Brain microvascular endothelial cell (primary cell): Measurements from ENCODE around the gene SANBR.

ENCODE experiments used
- DNase-seq: peaks from one replicate; pipeline ENCODE4 v3.0.0-alpha.2; 2020
- H3K27ac ChIP-seq: fragments of 250-450 bp; sonication (Bioruptor Pico); 2 replicates; pipeline ENCODE4 v1.5.1; 2020; ENCODE audit warnings: mild to moderate bottlenecking, moderate library complexity
- H3K27me3 ChIP-seq: fragments of 250-450 bp; sonication (Bioruptor Pico); replicated peaks from 2 replicates; pipeline ENCODE4 v1.5.1; 2020; ENCODE audit warnings: mild to moderate bottlenecking
- H3K36me3 ChIP-seq: fragments of 250-450 bp; sonication (Bioruptor Pico); replicated peaks from 2 replicates; pipeline ENCODE4 v1.5.1; 2020; ENCODE audit warnings: mild to moderate bottlenecking
- H3K4me3 ChIP-seq: 2 replicates; pipeline ENCODE4 v1.5.1; 2011; ENCODE audit warnings: low read depth, mild to moderate bottlenecking, control low read depth, low read length, moderate library complexity
- CTCF ChIP-seq: IDR thresholded peaks from 2 replicates; pipeline ENCODE4 v1.5.1; 2011; ENCODE audit warnings: low read depth, mild to moderate bottlenecking, moderate library complexity, low read length, control low read depth, inconsistent platforms; ENCODE audit errors: missing control alignments
- in situ Hi-C: cut with HindIII; loops from 2 replicates; pipeline ENCODE4 v1.10.0; 2017; ENCODE audit warnings: low sequenced_read_pairs, low pct_ligation_motif_present

Gene SANBR

DNA sequence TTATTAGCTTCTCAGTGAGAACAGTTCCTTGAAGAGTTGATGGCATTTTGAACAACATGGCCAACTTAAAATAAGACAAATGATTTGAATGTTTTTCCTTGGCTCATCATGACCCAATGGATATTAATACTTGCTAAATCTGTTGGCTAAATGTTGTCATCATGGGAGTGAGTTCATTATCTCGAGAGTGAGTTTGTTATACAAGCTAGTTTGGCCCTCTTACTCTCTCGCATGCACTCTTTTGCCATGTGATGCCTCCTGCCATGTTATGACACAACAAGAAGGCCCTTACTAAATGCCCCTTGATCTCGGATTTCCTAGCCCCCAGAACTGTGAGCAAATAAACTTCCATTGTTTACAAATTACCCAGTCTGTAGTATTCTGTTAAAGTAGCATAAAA is 22.9 kb upstream of the SANBR start:
- Histone ChIP-seq H3K36me3 (no peaks in the 10 kb centered on the region), H3K27ac (no peak overlapping the region), H3K27me3 (no peaks in the 10 kb centered on the region), H3K4me3 (no peak overlapping the region)
- no peak for DNase-seq
- TF ChIP-seq CTCF, result no peak
- in situ Hi-C loops, result no loop called here

DNA sequence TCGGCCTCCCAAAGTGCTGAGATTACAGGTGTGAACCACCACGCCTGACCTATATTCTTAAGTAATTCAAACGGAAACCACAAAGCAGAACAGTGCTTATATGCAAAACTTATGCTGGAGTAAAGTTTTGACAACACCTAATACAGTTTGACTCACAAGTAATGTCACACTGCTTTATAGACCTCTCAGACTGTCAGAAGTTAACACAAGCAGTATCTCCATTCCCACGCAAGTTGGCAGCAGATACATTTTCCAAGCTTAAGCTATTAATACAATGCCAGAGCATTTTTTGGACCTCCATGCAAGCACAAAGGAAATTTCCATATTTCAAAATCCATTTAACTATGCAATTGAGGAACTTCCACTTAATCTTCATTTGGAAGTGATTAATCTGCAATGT is 21.0 kb upstream of the SANBR start:
- in situ Hi-C loops, result no loop called here
- no peak overlapping the region for H3K27ac ChIP-seq
- H3K4me3 ChIP-seq, result no peak overlapping the region
- H3K27me3 ChIP-seq, result no peaks in the 10 kb centered on the region
- DNase-seq, result no peak
- peaks cover 9% of the 10 kb centered on the region for H3K36me3 ChIP-seq
- TF ChIP-seq CTCF, result no peak

GRCh38 chr2:61045226-61045625 is 20.4 kb upstream of the SANBR start:
- in situ Hi-C loops, result no loop called here
- H3K36me3 ChIP-seq, result peaks cover 11% of the 10 kb centered on the region
- DNase-seq, result no peak
- H3K27me3 ChIP-seq, result no peaks in the 10 kb centered on the region
- no peak overlapping the region for H3K4me3 ChIP-seq
- no peak overlapping the region for H3K27ac ChIP-seq
- no peak for TF ChIP-seq CTCF

DNA sequence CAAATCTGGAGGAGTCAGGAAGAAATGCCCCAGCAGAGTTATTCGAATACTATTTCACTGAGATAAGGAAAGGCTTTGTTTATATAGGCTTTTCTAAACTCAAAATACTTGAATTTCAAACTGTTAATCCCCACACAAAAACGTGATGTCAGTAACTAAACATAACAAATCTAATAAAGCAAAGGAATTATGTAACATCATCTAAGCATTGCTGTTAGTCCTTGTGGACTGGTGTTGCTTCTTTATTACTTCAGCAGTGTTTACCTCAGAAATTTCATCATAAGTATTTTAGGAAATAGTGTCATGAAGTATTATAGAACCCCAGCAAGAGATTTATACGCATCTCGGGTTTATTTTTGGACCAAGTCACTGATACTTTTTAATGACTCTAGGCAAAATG is 19.7 kb upstream of the SANBR start:
- no peak for TF ChIP-seq CTCF
- H3K4me3 ChIP-seq, result no peak overlapping the region
- no peak overlapping the region for H3K27ac ChIP-seq
- in situ Hi-C loops, result no loop called here
- H3K36me3 ChIP-seq, result peaks cover 16% of the 10 kb centered on the region
- no peaks in the 10 kb centered on the region for H3K27me3 ChIP-seq
- no peak for DNase-seq

DNA sequence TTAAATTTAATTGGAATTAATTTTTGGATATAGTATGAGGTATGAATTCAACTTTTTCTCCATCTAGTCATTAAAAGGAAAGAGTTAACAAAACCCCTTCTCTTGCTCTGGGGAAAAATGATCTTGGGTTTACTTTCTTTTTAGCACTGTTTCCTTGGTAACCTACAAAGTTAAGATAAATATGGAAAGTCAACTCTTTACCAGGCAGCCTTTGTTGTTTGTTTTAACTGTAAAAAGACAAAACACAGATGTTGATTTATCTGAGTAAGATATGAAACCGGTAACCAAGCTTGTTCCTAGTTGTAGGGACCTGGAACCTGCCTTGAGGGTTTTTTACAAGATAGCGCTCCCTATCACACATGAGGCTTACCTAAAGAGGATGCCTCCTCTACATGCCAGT is 10.1 kb upstream of the SANBR start:
- Histone ChIP-seq H3K27ac (no peak overlapping the region), H3K27me3 (no peaks in the 10 kb centered on the region), H3K4me3 (no peak overlapping the region), H3K36me3 (peaks cover 4% of the 10 kb centered on the region)
- in situ Hi-C loops, result no loop called here
- no peak for DNase-seq
- no peak for TF ChIP-seq CTCF

GRCh38 chr2:61057562-61057961 is 8.1 kb upstream of the SANBR start:
- Histone ChIP-seq H3K27me3 (no peaks in the 10 kb centered on the region), H3K27ac (no peak overlapping the region), H3K36me3 (no peaks in the 10 kb centered on the region), H3K4me3 (no peak overlapping the region)
- DNase-seq, result no peak
- in situ Hi-C loops, result no loop called here
- no peak for TF ChIP-seq CTCF
